Spinal cord (tissue), 10 donors: Measurements from ENCODE around the gene AQP12A. TPM values are rescaled to one million over a fixed set of nuclear protein-coding genes. Genes with fewer than 3 reads are reported as not detected.

Source experiments
- DNase-seq, 6 donors: peaks; one replicate each; pipeline versions ENCODE4 v3.0.0 to v3.0.0-alpha.2; 2013 to 2015; ENCODE audit warnings: low spot score in 6 of 6, low read depth in 4 of 6
- H3K27ac ChIP-seq: one replicate; pipeline ENCODE4 v1.5.1; 2013; ENCODE audit warnings: low read depth, low read length, control low read depth
- H3K27me3 ChIP-seq: one replicate; pipeline ENCODE4 v1.6.1; 2013; ENCODE audit warnings: low read length; ENCODE audit not compliant: control insufficient read depth, insufficient read depth
- H3K36me3 ChIP-seq: one replicate; pipeline ENCODE4 v1.6.1; 2013; ENCODE audit warnings: low read length; ENCODE audit not compliant: control insufficient read depth, insufficient read depth
- H3K4me1 ChIP-seq: one replicate; pipeline ENCODE4 v1.6.1; 2013; ENCODE audit warnings: low read length; ENCODE audit not compliant: control insufficient read depth, insufficient read depth
- H3K4me3 ChIP-seq: one replicate; pipeline ENCODE4 v1.5.1; 2013; ENCODE audit warnings: low read depth, low read length, control low read depth
- H3K9me3 ChIP-seq: one replicate; pipeline ENCODE4 v1.6.1; 2013; ENCODE audit warnings: low read length; ENCODE audit not compliant: control insufficient read depth, insufficient read depth
- WGBS: methylation state at CpG from one replicate; pipeline ENCODE4 v1.1.5; 2013; ENCODE audit warnings: missing lambda C conversion rate; ENCODE audit not compliant: insufficient coverage; 5-methylcytosine and 5-hydroxymethylcytosine counted together
- polyA plus RNA-seq, 2 donors: library from polyadenylated mRNA; unstranded; fragments of 120-200 nt; gene quantifications; one replicate each; pipeline ENCODE4 v1.2.1, GENCODE V29; 2013; ENCODE audit not compliant: insufficient read length in 2 of 2
- total RNA-seq, 2 donors: library from RNA; depleted of rRNA in 1 of 2; stranded (reverse); fragments of 120-200 nt in 1 of 2; fragments of >200 nt in 1 of 2; gene quantifications; one replicate each; pipeline versions ENCODE4 v1.2.3 to v1.2.4, GENCODE V29; 2013 to 2014
- donor health status: healthy.

The AQP12A gene
- total and polyA plus RNA-seq, 4 donors = 0.62 TPM; not detected in 3

DNA sequence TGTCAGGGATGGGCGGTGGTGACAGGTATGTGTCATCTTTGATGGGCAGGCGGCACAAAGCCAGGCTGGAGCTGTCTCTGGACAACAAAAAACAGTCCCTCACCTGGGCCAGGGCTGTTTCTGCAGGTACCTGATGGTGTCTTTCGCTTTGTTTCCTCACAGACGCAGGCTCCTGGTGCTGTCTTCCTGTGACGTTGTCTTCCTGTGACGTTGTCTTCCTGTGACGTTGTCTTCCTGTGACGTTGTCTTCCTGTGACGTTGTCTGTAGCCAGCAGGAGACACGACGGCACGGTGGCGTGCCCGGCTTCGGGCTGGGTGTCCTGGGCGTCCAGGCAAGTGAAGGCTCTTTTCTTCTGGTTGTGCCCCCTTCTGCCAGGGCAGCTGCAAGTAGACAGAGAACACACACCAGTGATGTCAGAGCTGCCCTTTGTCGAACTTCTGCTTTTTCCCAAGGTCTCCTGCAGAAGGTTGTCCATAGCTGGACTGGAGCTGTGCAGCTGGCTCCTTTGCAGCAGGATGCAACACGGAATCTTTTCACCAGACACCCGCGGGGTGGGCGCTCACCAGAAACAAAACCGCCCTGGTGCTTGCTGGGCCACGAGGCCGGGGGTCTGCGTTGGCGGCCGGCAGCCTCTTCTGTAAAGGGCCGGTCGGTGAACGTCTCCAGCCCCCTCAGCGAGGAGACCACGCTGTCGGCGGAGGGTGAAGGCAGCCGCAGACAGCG lies 45.3 kb upstream of the AQP12A start:
- no peak for DNase-seq
- Histone ChIP-seq H3K4me3 (no peak overlapping the region), H3K27me3 (peaks cover 5% of the 10 kb centered on the region), H3K4me1 (peaks cover 10% of the 10 kb centered on the region), H3K27ac (no peak overlapping the region), H3K9me3 (no peaks in the 10 kb centered on the region), H3K36me3 (no peaks in the 10 kb centered on the region)
- 83% methylated on average over 36 of the region's 36 CpGs for WGBS

DNA sequence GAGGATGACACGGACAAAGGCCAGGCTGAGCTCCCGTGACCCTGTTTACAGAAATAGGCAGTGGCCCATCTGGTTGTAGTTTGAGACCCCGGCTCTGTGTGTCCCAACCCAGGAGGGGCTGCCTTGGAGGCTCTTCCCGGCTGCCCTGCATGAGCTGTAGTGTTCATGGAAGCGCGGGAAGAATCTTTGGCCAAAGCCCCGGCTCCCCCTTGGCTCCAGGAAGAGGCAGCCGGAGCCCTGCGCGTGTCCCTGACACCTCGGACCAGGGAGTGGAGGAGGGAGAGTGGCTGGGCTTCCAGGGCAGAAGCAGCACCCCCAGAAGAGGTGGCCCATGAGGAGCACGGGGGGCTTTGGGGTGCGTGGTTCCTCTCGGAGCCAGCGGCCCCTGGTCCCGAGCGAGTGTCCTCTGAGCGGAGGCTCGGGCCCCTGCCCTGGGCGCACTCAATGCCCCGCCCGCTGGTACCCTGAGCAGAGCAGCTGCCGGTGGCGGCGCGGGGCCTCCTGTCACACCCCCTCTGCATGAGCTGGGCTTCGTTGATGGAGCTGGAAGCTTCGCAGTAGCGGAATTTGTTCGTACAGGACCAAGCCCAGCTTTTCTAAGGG lies 44.7 kb upstream of the AQP12A start:
- Histone ChIP-seq H3K4me3 (no peak overlapping the region), H3K36me3 (no peaks in the 10 kb centered on the region), H3K9me3 (no peaks in the 10 kb centered on the region), H3K4me1 (peaks cover 10% of the 10 kb centered on the region), H3K27ac (no peak overlapping the region), H3K27me3 (peaks cover 5% of the 10 kb centered on the region)
- DNase-seq = no peak
- WGBS = 75% methylated on average over 28 of the region's 30 CpGs

DNA sequence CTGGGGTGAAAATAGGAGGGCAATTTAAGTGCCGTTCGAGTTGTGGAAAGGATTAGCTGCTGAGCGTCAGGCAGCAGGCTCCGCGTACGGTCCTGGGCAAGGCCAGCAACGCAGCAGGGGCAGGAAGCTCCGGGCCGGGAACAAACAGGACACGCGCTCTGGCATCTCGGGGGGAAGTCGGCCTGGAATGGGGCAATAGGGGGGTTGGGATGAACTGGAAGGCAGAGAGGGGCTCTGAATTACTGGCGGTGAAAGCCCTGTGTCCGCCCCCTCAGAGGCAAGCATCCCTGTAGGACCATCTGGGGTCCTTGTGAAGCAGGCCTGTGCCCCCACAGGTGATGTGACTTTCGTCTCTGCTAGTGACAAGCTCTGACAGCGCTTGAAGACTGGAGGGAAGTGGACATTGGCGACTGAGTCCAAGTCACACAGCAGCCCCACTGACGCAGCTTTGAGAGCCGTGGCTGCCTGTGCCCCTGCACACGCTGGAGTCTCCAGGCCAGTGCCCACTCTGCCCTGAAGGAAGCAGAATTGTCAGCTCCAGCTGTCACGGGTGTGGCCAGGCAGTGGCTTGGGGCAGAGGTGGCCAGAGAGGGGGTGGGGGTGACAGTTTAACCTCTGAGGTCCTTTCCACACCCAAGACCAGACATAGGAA lies 44.0 kb upstream of the AQP12A start:
- Histone ChIP-seq H3K27ac (no peak overlapping the region), H3K4me3 (no peak overlapping the region), H3K9me3 (no peaks in the 10 kb centered on the region), H3K4me1 (peaks cover 10% of the 10 kb centered on the region), H3K27me3 (peaks cover 5% of the 10 kb centered on the region), H3K36me3 (no peaks in the 10 kb centered on the region)
- DNase-seq = no peak
- 75% methylated on average over 22 of the region's 22 CpGs for WGBS

- H3K4me3 ChIP-seq = no peak overlapping the region
- peaks cover 10% of the 10 kb centered on the region for H3K4me1 ChIP-seq
- H3K36me3 ChIP-seq = no peaks in the 10 kb centered on the region
- no peaks in the 10 kb centered on the region for H3K9me3 ChIP-seq
- no peak overlapping the region for H3K27ac ChIP-seq
- peaks cover 5% of the 10 kb centered on the region for H3K27me3 ChIP-seq
- DNase-seq = no peak
- 88% methylated on average over 5 of the region's 6 CpGs for WGBS
These were observed 43.5 kb upstream of the AQP12A start for GRCh38 chr2:240648155-240648649.

DNA sequence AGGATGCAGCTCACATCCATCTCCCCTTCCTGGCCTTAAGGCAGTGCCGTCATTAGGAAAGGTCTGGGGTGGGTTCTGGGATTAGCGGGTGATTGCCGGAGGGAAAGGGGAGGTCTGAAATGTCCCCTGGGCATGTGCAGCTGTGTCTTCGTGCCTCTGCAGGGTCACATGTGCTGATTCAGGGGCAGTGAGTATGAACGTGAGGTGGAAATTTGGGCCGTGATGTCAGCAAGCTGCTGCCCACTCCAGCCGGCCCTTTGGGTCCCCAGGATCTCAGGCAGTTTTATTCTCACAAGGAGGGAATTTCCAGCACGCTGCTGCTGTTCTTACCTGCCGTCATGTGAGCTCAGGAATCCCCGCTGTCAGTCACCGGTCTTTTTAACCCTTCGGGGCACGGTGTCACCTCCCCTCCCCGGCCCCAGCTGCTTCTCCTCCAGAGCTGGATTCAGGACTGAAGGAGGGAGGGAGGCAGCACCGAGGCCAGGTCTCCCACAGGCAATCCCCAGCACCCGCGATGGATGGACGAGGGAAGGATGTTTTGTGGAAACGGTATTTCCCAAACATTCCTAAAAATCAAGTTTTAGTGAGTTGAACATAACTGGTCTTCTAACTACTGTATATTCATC lies 42.9 kb upstream of the AQP12A start:
- Histone ChIP-seq H3K27me3 (peaks cover 5% of the 10 kb centered on the region), H3K27ac (no peak overlapping the region), H3K4me1 (peaks cover 10% of the 10 kb centered on the region), H3K4me3 (no peak overlapping the region), H3K9me3 (no peaks in the 10 kb centered on the region), H3K36me3 (no peaks in the 10 kb centered on the region)
- WGBS = 32% methylated on average over 13 of the region's 19 CpGs
- DNase-seq = no peak

DNA sequence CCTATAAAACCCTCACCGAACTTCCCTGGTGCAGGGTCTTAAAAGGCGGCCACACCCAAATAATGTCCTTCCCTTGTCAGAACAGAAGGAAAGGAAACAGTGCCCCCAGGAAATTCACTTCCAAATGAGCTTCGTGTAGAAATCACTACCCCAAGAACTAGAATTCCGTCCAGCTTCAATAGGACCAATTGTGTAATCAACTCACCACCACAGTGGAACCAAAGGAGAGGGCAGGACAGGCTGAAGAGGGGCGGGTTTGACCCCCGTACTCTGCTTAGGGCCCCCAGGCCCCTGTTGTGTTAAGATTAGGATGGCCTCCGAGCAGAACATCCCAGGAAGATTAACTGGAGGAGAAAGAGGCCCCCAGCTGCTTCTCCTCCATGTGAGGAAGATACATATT lies 42.3 kb upstream of the AQP12A start:
- DNase-seq = no peak
- Histone ChIP-seq H3K27ac (no peak overlapping the region), H3K36me3 (no peaks in the 10 kb centered on the region), H3K4me3 (no peak overlapping the region), H3K27me3 (peaks cover 5% of the 10 kb centered on the region), H3K4me1 (peaks cover 10% of the 10 kb centered on the region), H3K9me3 (no peaks in the 10 kb centered on the region)
- 82% methylated on average over 2 of the region's 7 CpGs for WGBS

GRCh38 chr2:240650254-240650965 lies 41.3 kb upstream of the AQP12A start:
- H3K36me3 ChIP-seq = no peaks in the 10 kb centered on the region
- WGBS = 94% methylated on average over 10 of the region's 13 CpGs
- H3K27me3 ChIP-seq = peaks cover 12% of the 10 kb centered on the region
- no peak overlapping the region for H3K27ac ChIP-seq
- no peak overlapping the region for H3K4me3 ChIP-seq
- H3K9me3 ChIP-seq = no peaks in the 10 kb centered on the region
- no peak for DNase-seq
- peaks cover 10% of the 10 kb centered on the region for H3K4me1 ChIP-seq

DNA sequence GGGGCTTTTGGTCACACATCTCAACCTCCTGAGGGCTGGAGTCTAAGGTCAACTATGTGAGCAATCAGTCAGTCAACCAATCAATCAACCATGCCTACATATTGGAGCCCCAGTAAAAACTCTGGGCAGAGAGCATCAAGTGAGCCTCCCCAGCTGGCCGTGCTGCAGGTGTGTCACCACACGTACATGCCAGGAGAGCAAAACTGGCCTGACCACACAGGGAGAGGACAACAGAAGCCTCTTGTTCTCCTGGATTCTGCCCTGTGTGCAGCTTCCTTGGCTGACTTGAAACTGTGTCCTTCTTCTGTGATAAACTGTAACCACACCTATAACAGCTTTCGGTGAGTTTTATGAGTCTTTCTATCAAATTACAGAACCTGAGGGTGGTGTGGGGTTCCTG lies 40.5 kb upstream of the AQP12A start:
- peaks cover 16% of the 10 kb centered on the region for H3K27me3 ChIP-seq
- 77% methylated on average over 2 of the region's 3 CpGs for WGBS
- H3K36me3 ChIP-seq = no peaks in the 10 kb centered on the region
- no peak for DNase-seq
- no peak overlapping the region for H3K27ac ChIP-seq
- H3K4me1 ChIP-seq = peaks cover 10% of the 10 kb centered on the region
- H3K9me3 ChIP-seq = no peaks in the 10 kb centered on the region
- no peak overlapping the region for H3K4me3 ChIP-seq
